T47D (cell line): Measurements from ENCODE around the gene ENO4.

ENCODE experiments used
- DNase-seq, 2 experiments: peaks; one replicate each; pipeline versions ENCODE4 v3.0.0 to v3.0.0-alpha.2; 2011 to 2012; ENCODE audit warnings: low read depth in 1 of 2, low spot score in 1 of 2
- JUND ChIP-seq: IDR thresholded peaks from 2 replicates; pipeline ENCODE4 v1.6.1; 2012; ENCODE audit warnings: low read depth
- in situ Hi-C: cut with HindIII; loops from 2 replicates; pipeline ENCODE4 v1.10.0; 2016; ENCODE audit warnings: low sequenced_read_pairs, low pct_unique_long_range_greater_than_20kb

The ENO4 gene

GRCh38 chr10:116915340-116915739 lies 66.0 kb downstream of the ENO4 start:
- TF ChIP-seq JUND: no peak
- in situ Hi-C loops: no loop called here
- DNase-seq: no peak

GRCh38 chr10:116917481-116917880 lies 68.2 kb downstream of the ENO4 start:
- in situ Hi-C loops: no loop called here
- DNase-seq: no peak
- TF ChIP-seq JUND: no peak

GRCh38 chr10:116918583-116918982 lies 69.3 kb downstream of the ENO4 start:
- in situ Hi-C loops: no loop called here
- no peak for DNase-seq
- TF ChIP-seq JUND: no peak

GRCh38 chr10:116919164-116919563 lies 69.9 kb downstream of the ENO4 start:
- no peak for DNase-seq
- in situ Hi-C loops: no loop called here
- no peak for TF ChIP-seq JUND

- TF ChIP-seq JUND: no peak
- no peak for DNase-seq
- in situ Hi-C loops: no loop called here
These were observed 70.4 kb downstream of the ENO4 start for GRCh38 chr10:116919706-116920105.

GRCh38 chr10:116925056-116925455 lies 75.8 kb downstream of the ENO4 start:
- in situ Hi-C loops: no loop called here
- no peak for DNase-seq
- TF ChIP-seq JUND: no peak

- in situ Hi-C loops: no loop called here
- no peak for DNase-seq
- TF ChIP-seq JUND: no peak
These were observed 77.1 kb downstream of the ENO4 start for GRCh38 chr10:116926426-116926825.

GRCh38 chr10:116931806-116932205 lies 82.5 kb downstream of the ENO4 start:
- in situ Hi-C loops: no loop called here

More at GRCh38 chr10:116931806-116932205, 82.5 kb downstream of the ENO4 start:
- DNase-seq: no peak
- TF ChIP-seq JUND: no peak
